Activated CD4-positive, alpha-beta T cell treated with anti-CD3 and anti-CD28 coated beads, Interleukin-10, Interleukin-2, amounts not matched to agents 100 ng/mL and 50 ng/mL, durations not matched to agents 16 hours and 8 hours (primary cell): ENCODE data around the gene ELP5.

Experiments used
- DNase-seq: peaks from one replicate; pipeline ENCODE4 v3.0.0-alpha.2; 2020

The ELP5 gene

DNA sequence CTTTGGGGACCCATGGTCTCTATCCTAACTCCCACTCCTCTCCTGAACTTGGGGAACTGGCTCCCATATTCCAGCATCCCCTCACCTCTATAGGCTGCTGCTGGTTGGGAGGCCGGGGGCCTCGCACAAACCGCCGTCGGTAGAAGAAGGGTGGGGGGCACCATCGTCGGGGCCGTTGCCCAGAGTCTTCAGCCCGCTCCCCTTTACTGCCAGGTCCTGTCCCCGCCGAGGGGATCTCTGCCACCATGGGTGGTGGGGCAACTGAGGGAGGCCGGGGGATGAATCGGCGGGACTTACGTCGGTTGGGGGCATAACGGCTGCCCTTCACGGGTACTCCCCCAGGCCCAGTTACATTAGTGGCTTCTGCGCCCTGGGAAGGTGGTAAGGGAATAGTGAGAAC, 38.2 kb downstream of the ELP5 start:
- no peak for DNase-seq

DNA sequence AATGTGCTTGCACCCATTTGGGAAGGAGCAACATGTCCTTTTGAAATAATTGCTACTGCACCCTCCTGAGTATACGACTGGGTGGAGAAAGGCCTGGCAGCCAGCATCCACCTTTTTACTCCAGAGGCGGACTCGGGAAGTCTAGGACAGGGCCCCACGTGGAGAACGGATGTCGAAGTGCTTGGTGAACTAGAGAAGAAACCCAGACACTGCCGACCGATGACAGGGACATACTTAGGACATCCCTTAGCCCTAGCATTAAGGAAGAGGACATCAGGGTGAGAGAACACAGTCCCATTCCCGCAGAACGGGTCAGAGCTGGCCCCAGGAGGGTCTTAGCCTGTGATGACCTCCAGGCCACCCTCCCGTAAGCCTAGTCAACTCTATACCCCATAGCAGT, 38.7 kb downstream of the ELP5 start:
- no peak for DNase-seq

DNA sequence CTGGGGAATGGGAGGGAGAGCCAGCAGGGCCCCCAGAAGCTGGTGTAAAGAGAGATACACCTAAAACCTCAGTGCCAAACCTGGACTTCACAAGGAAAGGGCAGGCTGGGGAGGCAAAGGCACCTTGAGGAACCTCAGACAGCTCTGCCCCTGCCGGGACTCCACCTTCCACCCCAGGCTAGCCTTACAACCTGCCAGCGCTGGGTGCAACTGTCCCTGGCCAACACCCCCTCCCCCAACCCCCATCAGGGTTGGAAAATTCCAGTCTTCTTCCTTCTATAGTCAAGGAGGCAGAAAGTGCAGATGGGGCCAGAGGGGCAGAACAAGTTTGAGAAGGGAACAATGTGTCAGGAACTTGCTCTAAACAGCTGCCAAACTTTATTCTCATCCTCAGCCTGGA, 40.2 kb downstream of the ELP5 start:
- DNase-seq = no peak

DNA sequence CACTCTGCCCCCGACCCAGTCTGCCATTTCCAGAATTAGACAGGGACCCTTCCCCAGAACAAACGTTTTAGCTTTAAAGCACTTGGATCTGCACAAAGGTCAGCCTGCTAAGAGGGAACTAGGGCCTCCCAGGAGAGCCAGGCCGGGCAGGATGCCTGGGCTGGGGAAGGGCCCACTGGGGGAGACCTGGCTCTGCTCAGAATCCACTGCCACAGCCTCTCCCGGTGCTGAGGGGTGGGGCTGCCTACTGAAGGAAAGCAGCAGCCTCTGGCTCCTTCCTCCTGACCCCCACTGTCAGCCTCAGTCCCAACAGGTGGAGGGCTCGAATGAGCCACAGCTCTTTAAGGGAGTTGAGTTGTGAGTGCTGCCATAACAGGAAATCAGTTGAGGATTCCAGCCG, 40.7 kb downstream of the ELP5 start:
- DNase-seq = no peak

DNA sequence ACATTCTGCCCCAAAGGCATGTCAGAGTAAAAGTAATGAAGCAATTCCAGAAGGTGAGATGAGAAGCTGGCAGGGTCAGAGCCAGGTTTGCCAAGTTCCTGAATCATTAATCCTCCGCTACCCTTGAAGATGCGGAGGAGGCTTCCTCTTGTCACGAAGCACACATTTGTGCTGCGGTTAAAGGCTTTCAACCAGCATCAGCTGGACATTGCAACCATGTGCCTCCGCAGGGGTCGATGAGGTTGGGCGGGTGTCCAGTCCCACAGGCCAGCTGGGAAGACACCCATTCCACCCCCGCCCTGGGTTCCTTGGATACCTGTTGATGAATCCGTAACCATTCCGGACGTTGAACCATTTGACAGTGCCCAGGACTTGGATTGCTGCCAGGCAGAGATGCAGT, 41.1 kb downstream of the ELP5 start:
- no peak for DNase-seq

DNA sequence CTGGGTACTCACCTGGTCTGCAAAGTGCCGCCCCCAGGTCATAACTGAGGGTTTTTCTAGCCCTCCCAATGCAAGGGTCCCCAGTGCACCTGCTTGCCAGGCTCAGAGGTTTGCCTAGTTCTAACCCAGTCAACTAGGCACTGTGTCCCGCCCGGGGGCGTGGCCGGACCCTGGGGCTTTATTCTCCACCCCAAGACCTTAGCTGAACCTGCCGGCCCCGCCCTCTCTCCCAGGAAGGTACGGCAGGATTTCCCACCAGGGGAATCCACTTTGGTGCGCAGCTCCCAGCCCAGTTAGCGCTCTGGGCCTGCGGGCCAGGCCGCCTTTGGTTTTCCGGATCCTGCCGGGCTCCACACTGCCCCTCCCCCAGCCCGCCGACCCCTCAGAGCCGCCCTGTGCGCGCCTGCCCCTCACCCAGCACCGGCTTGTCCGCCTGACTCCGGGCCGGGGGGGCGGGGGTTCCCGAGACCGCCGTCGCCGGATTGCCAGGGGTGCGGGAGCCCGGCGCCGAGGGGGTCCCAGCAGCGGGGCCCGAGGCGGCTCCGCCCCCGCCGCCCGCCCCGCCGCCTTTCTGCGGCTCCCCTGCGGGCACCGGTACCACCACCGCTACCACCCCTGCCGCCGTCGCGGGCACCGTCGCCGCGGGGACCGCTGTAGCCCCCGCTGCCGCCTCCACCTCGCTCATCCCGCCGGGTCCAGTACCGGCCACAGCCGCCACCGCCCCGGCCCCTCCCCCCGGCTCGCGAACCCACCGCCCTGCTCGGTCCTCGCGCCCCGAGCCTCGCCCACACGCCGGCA, 42.0 kb downstream of the ELP5 start:
- no peak for DNase-seq

DNA sequence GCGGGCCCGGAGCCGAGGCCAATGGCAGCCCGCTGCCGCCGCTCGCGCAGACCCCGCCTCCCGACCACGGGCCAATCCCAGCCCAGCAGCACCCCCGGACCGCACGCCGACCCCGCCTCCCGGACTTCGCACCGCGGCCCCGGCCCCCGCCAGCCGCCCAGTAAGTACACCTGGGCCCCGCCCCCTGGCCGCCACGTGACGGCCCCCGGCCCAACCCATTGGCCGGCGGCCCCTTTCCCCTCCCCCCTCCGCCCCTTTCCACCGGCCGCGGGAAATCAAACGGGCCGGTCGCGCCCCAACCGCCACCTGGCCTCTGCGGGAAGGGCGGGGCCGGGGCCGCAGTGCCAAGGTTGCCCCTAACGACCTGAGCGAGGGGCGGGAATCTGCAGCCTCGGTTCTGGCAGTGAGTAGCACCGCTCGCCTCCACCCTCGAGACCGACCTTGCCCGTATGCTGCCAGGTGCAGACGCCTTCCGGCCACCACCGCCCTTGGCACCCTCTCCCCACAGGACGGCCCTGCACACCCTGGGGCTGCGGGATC, 42.7 kb downstream of the ELP5 start, which contains the start of gene YBX2:
Gene YBX2 (minus strand): TSS at position 26 of the 540 bp plus-strand sequence. CDS start 139 bp downstream, outside the sequence.
- peak; percentile 87 for DNase-seq

DNA sequence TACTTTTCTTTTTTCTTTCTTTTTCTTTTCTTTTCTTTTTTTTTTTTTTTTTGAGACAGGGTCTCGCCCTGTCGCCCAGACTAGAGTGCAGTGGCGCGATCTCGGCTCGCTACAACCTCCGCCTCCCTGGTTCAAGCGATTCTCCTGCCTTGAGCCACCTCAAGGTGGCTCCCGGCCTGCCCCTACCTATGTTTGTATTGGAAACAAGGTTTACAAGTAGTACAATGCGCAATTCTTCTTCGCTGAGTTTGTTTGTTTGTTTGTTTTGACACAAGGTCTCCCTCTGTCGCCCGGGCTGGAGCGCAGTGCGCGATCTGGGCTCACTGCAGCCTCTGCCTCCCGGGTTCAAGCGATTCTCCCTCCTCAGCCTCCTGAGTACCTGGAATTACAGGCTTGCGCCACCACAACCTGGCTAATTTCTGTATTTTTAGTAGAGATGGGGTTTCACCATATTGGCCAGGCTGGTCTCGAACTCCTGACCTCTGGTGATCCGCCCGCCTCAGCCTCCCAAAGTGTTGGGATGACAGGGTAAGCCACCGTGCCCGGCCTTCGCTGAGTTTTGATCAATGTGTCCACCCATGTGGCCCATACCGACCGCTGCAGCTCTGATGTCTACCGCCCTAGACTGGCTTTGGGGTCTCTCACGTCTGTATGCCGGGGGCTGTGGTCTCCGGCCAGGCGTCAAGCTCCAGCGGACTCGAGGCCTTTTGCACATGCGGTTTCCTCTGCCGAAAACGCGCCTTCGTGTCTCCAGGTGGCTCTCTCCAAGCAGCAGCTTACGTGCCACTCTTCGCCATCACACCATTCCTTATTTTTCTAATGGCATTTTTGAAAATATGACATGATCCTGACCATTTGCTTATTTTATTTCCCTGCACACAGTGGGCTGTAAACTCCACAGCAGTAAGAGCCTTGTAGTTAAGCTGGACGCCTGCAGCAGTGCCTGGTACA, 43.5 kb downstream of the ELP5 start:
- DNase-seq = no peak

DNA sequence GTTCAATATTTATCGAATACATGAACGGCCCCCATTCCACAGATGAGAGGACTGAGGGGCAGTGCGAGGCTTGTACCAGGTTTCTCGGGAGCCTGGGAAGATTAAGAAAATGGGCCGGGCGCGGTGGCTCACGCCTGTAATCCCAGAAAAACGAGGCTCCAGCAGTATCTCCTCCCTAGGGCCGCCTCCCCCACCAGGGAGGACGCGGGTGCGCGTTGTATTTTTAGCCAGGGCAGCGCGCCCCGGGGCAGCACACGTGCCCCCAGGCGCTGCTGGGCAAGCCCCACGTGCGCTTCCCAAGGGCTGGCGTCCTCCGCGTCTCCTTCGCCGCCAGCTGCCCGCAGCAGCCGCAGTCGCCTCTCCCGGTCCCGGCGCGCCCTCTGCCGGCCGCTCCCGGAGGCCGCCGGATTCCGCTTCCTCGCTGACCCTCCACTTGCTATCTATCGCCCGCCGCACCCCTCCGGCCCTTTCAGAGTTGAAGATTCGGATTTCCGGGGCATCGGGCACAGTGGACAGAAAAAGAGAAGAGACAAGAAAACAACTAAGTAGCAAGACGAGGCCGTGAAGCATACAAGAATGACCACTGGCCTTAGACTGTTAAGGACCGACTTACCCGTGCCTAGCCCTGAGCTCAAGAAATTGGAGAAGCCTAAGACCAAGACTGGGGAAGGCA, 44.3 kb downstream of the ELP5 start:
- DNase-seq = peak; percentile 80

DNA sequence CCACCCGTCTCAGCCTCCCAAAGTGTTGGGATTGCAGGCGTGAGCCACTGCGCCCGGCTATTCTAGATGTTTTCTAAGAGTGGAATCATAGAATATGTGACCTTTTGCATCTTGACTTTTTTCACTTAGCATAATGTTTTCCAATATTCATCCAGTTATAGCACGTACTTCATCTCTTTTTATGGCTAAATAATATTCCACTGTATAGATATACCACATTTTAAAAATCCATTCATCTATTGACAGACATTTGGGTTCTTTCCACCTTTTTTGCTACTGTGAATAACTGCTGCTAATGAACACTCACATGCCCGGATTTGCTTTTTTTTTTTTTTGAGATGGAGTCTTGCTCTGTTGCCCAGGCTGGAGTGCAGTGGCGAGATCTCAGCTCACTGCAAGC, 52.2 kb downstream of the ELP5 start:
- no peak for DNase-seq

DNA sequence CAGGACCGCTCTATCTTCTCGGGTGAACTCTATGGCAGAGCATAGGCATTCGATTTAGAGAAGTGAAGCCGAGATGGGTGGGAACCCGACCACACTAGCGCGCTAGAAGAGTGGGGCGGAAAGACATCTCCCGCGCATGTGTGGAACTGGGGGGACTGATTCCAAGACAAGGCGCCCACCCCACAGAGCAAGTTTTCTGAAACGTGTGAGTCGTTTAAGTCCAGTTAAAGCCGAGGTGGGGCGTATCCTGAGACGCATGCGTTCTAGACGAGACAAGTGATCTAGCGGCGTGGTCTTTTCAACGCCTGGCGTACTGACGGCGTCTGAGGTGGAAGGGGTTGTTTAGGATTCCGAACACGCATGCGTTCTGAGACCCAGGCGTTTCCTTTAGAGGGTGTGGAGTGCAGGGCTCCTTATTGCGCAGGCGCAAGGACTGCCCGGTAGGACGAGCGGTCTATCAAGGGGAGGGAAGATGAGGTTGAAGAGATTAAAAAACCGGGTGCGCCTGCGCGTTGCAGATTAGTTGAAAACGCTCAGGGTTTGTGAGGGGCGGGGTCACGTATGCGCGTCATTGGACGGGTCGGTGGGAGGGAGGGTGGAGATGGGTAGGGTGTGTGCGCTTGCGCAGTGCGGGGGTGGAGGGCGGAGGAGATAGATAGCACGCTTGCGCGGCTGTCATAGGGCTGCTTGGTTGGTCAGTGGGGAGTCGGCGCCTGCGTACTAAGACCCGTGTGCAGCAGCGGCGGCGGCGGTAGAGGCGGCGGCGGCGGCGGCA, 55.1 kb downstream of the ELP5 start, which contains the start of gene EIF5A:
Gene EIF5A (plus strand): TSS at position 718 of the 775 bp plus-strand sequence. CDS start 2,008 bp downstream, outside the sequence.
- peak; percentile 100 for DNase-seq

DNA sequence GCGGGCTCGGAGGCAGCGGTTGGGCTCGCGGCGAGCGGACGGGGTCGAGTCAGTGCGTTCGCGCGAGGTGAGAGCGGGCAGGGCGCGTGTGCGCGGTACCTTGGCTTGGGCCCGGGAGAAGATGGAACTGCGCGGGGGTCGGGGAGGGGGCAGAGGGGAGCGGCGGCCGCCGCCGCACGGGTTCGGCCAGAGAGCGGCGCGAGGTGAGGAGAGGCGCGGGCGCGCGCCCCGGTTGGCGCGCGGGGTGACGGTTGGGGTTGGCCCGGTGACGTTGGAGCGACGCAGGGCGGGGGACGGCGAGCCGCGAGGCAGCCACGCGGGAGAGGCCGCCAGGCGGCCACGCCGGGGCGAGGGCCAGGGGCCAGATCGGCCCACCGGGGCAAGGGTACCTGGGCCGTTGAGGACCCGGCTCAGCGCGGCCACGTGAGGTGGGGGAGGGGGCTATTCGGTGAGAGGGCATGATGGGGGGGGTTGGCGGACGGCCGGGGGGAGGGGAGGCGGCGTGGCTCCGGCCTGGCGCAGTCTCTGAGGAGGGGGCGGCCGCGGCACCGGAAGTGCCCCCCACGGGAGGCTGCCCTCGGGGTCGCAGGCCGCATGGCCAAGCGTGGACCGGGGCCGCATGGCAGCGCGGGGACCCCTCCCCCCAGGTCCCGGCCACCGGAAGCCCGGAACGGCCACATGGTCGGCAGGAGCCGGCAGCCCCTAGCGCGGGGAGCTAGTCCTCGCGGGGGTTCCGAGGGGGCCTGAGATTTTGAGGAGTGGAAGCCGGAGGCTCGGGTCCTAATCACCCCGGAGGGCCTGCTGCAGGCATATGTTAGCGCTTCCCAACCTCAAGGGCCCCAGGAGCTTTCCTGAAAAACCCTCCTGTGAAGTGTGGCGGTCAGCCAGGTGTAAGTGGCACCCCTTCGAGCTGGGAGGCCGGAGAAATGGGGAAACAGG, 55.9 kb downstream of the ELP5 start:
- peak; percentile 62 for DNase-seq

DNA sequence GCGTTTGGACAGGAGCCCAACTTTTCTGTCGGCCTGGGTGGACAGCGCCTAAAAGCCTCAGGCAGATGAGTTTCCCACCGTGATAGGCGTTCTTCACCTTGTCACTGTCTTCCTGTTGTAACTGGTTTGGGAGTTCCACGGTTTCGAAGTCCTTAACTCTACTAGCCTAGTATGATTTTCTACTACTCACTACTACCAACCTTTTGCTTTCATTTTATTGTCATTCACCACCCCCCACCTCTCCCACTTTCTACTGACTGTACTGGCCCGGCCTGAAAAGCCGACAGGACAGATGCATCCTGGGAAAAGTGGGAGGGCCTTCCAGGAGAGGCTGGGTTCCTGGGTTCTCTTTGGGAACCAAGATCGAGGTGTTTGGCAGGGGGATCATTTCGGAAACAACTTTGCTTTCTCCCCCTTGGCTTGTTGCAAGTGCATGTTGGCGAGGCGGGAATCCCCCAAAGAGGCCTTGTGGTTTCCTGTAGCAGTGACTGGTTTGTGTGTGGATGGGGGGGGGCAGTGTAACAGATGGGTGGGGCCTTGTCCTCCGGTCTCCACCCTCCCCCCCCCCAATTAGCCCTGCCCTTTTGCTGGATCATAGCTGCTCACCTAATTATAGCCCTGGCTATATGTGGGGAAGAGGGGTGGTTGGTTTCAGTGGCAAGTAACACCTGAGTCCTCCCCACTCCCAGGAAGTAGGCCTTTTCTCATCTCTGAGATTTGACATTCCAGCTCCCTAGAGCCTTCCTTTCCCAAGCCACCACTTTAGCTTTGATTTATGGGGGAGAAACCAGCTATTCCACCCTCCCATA, 56.8 kb downstream of the ELP5 start:
- DNase-seq = peak; percentile 90
